Psoas muscle (tissue), 8 donors: ENCODE measurements around the gene ISG20L2. TPM values are rescaled to one million over a fixed set of nuclear protein-coding genes. Genes with fewer than 3 reads are reported as not detected.

Experiments used
- ATAC-seq, 4 donors: fragments of 200-7000 bp; cut with Tn5 transposase; one replicate each; pipeline ENCODE4 v1.9.1; 2020; ENCODE audit warnings: moderate library complexity in 3 of 4, mild to moderate bottlenecking in 2 of 4
- DNase-seq, 2 donors: peaks; one replicate each; pipeline ENCODE4 v3.0.0-alpha.2; 2020
- H3K27ac ChIP-seq: fragments of 200-600 bp; one replicate; pipeline ENCODE4 v1.8.0; 2022
- H3K27me3 ChIP-seq, 3 donors: fragments of 200-600 bp in 1 of 3; one replicate each; pipeline versions ENCODE4 v1.6.1 to v1.8.0; 2013 to 2022; ENCODE audit warnings: low read length in 2 of 3, mild to moderate bottlenecking in 2 of 3, moderate library complexity in 1 of 3; ENCODE audit not compliant: insufficient read depth in 3 of 3
- H3K36me3 ChIP-seq, 2 donors: fragments of 200-600 bp in 1 of 2; one replicate each; pipeline versions ENCODE4 v1.6.1 to v1.8.0; 2013 to 2022; ENCODE audit warnings: low read depth in 1 of 2, mild to moderate bottlenecking in 1 of 2, moderate library complexity in 1 of 2; ENCODE audit not compliant: insufficient read depth in 1 of 2
- H3K4me1 ChIP-seq: fragments of 200-600 bp; one replicate; pipeline ENCODE4 v1.8.0; 2022
- H3K4me3 ChIP-seq: fragments of 200-600 bp; one replicate; pipeline ENCODE4 v1.8.0; 2022; ENCODE audit warnings: mild to moderate bottlenecking
- H3K9me3 ChIP-seq: fragments of 200-600 bp; one replicate; pipeline ENCODE4 v1.8.0; 2022
- whole genome bisulfite sequencing, 3 donors: extraction: QIAGEN DNeasy Blood & Tissue Kit; methylation state at CpG; one replicate each; pipeline versions ENCODE4 v1.1.6 to v1.1.7; 2013; 5-methylcytosine and 5-hydroxymethylcytosine counted together
- intact Hi-C, 2 donors: fragments of 100-400 bp; cut with DNase I; formaldehyde crosslinking; loops; one replicate each; pipeline versions ENCODE4 v1.11.0 to v1.14.2; 2022
- polyA plus RNA-seq, 3 donors: library from polyadenylated mRNA; stranded (reverse); fragments of 200-250 nt; gene quantifications; one replicate each; pipeline ENCODE4 v1.2.3, GENCODE V29; 2013
- total RNA-seq, 4 donors: library from RNA; stranded (reverse); fragmentation: NEBNext Ultra II Directional in 2 of 4; extraction: Animal tissue kit (Norgen Biotek cat#: 25700) in 2 of 4; gene quantifications; one replicate each; pipeline versions ENCODE4 v1.2.1 to v1.2.4, GENCODE V29; 2021 to 2023
- TF ChIP-seq, protein P1 (sequence below): fragments of 200-600 bp; IDR thresholded peaks from one replicate; pipeline ENCODE4 v1.8.0; 2022; ENCODE audit warnings: antibody characterized with exemption
- donor health status: healthy with polysubstance abuse.
- donor health status: DM: no; HTN: no; CAD: no; lungs with moderate emphysema.
- donor health status: Bipolar disorder and iron deficiency.
- donor health status: healthy.
- donor health status: DM: yes; HTN: yes; CAD: no.
- donor health status: DM: no; HTN: no; CAD: no.
- donor health status: DM: no; HTN: no; CAD: no.
- donor health status: DM: yes; HTN: yes; CAD: no.

Gene ISG20L2
- total and polyA plus RNA-seq, 7 donors: 7.4 to 20.4 (median 18.2) TPM

DNA sequence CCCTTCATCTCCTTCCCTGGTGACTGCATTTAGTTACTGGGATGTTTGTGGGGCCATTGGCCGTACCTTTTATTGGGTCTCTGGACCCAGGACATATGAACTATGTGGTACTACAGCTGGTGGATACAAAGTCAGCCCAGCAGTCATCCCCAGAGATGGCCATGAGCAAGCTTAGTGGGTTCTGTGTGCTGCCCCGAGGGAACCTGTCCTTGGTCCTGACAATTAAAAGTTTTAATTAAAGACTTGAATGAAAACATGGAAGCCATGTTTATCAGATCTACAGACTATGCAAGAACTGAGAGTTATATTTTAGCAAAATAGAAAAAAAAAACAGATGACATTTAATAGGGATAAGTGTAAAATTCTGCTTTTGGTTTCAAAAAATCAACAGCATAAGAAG lies 48.5 kb downstream of the ISG20L2 start:
- H3K9me3 ChIP-seq: no peaks in the 10 kb centered on the region
- intact Hi-C loops: no loop called here
- peaks cover 0 to 9% (median 2%) of the 10 kb centered on the region in 3 donors for H3K27me3 ChIP-seq
- H3K4me1 ChIP-seq: peaks cover 16% of the 10 kb centered on the region
- ATAC-seq (no peak), DNase-seq (no peak)
- WGBS, 3 donors: 60 to 72% (median 61%) methylated on average over 2 of the region's 2 CpGs
- H3K36me3 ChIP-seq: no peaks in the 10 kb centered on the region
- no peak overlapping the region for H3K27ac ChIP-seq
- TF ChIP-seq, protein P1, sequence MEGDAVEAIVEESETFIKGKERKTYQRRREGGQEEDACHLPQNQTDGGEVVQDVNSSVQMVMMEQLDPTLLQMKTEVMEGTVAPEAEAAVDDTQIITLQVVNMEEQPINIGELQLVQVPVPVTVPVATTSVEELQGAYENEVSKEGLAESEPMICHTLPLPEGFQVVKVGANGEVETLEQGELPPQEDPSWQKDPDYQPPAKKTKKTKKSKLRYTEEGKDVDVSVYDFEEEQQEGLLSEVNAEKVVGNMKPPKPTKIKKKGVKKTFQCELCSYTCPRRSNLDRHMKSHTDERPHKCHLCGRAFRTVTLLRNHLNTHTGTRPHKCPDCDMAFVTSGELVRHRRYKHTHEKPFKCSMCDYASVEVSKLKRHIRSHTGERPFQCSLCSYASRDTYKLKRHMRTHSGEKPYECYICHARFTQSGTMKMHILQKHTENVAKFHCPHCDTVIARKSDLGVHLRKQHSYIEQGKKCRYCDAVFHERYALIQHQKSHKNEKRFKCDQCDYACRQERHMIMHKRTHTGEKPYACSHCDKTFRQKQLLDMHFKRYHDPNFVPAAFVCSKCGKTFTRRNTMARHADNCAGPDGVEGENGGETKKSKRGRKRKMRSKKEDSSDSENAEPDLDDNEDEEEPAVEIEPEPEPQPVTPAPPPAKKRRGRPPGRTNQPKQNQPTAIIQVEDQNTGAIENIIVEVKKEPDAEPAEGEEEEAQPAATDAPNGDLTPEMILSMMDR: no peak
- no peak overlapping the region for H3K4me3 ChIP-seq

DNA sequence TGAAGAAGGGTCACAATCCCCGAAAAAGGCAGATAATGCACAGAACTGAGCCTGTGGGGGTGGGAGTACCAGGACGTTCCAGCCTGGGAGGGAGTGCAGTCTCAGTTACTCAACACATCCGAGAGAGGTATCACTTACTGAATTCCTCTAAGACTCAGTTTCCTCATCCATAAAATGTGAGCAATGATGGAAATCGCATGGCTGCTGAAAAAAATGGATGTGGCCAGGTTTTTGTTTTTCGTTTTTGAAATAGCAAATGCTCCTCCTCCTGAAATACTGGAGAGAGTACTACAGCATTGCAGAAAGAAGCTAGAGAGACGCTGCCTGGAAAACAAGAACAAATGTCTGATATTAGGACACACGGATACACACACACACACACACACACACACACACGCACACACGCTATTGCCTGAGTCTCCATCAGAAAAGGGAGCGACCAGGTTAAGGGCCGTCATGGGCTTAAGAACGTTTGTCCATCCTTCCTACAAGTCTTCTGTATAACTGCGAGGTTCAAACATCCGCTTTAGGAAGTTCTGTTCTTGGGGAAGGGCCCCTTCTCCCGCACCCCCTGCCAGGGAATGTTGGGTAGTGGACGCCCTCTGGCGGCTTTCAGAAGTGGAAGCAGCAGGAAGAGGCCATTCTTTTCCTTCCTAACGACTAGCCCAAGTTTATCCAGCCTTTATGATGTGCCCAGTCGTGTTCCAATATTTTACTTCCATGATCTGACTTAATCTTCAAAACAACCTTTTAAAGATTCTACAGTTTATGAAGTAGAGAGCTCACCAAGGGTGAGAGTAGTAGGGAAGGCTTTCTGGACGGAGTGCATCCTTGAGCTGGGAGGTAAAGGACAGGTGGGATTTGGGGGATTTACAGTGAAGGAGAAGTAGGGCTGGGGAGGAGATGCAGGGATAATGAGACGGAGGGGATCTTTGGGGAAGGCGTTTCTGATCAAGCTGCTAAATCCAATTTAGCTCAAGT lies 50.7 kb downstream of the ISG20L2 start:
- 2 to 4% (median 3%) methylated on average over 22 of the region's 22 CpGs for WGBS, 3 donors
- intact Hi-C loops: loop anchor here (1.0 to 2.0 kb wide), 2 partner anchors 18 to 51 kb away; no protein-coding TSS in a partner anchor

DNA sequence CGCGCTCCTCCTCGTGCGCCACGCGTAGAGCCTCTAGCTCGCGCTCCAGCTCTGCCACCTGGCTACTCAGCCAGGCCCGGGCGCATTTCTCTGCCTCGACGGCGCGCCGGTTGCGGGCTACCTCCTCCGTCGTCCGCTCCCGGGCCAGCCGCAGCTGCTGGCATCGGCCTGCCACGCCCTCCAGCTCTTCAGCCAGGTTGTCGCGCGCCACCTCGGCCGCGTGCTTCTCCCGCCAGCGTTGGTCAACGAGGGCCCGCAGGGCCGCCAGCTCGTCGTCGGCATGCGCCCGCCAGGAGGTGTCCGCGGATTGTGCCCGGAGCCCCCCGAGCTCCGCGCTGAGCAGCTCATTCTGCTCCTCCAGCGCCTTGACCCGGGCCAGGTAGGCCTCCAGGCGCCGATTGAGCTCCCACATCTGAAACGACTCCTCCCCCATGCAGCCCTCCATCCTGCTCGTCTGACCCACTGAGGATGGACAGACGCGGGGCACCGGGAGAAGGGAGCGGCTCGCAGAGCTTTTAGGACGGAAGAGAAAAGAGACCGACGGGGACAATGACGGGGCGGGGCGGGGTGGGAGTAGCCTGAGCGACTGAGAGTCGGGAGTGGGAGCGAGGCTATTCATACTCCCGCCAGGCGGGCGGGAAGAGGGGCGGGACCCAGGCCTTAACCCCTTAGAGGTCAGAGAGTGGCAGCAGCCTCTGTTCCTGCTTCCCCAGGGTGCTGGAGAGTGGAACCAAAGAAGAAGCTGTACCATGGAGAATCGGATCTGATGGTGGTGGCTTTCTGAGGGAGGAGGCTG lies 51.5 kb downstream of the ISG20L2 start, which contains the start of gene NES:
TSS of gene NES (minus strand) at position 588 of the 796 bp plus-strand sequence. CDS start at position 445, 143 bp downstream.
- ATAC-seq (peak; percentile 75 to 87 (median 84)), DNase-seq (peak; percentile 81 to 85)
- H3K4me1 ChIP-seq: peaks cover 37% of the 10 kb centered on the region
- H3K9me3 ChIP-seq: no peaks in the 10 kb centered on the region
- H3K27ac ChIP-seq: peak within 1 kb of the TSS; percentile 80
- peaks cover 0 to 22% of the 10 kb centered on the region in 2 donors for H3K36me3 ChIP-seq
- H3K4me3 ChIP-seq: peak within 1 kb of the TSS; percentile 74
- intact Hi-C loops: loop anchor here in 1 of 2 donors (1.0 kb wide), 1 partner anchor 10 kb away; no protein-coding TSS in a partner anchor
- H3K27me3 ChIP-seq: peaks cover 0 to 9% (median 2%) of the 10 kb centered on the region in 3 donors
- 2 to 3% (median 3%) methylated on average over 53 to 70 of the region's 70 CpGs for WGBS, 3 donors
- TF ChIP-seq, protein P1: no peak

More for the DNA sequence above, 50.7 kb downstream of the ISG20L2 start:
- Histone ChIP-seq H3K4me1 (peaks cover 37% of the 10 kb centered on the region), H3K36me3 (peaks cover 0 to 13% of the 10 kb centered on the region in 2 donors), H3K4me3 (peak overlapping the region; percentile 74), H3K27me3 (peaks cover 0 to 9% (median 2%) of the 10 kb centered on the region in 3 donors), H3K9me3 (no peaks in the 10 kb centered on the region), H3K27ac (peak overlapping the region; percentile 80)
- TF ChIP-seq, protein P1: peak; percentile 90
- ATAC-seq (peak; percentile 71 to 90 (median 76)), DNase-seq (peak; percentile 78 to 87)

DNA sequence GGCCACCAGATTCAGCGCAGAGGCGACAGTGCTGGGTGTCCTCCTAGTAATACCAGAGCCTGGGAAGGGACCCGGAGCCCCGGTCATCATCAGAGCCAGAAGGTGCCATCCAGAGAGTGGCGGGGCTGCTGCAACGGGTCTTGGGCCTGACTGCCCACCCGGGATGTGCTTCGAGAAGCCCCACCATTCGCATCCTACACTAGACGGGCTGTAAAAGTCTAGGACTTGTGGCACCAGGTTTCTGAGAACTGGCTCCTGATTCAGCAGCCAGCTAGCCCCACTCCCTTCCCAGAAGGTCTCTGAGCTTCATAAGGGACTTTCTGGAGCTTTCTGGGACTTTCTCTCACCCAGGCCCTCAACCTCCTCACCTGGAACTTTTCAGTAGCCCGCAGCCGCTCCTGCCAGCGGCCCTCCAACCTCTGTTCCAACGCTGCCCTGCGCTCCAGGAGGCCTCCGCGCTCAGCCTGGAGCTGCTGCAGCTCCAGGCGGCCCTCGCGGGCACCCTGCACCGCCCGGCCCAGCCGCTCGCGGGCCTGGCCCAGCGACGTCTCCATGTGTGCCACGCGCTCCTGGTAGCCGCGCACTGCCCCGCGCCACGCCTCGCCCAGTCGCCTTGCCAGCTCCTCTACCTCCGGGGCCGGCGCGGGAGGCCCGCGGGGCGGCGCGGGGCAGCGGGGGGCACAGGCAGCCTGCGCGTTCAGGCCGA lies 52.3 kb downstream of the ISG20L2 start:
- DNase-seq (no peak), ATAC-seq (peak; percentile 18 to 39 (median 27))
- H3K27ac ChIP-seq: peak overlapping the region; percentile 80
- intact Hi-C loops: loop anchor here in 1 of 2 donors (1.0 kb wide), 1 partner anchor 9 kb away; no protein-coding TSS in a partner anchor
- H3K4me1 ChIP-seq: peaks cover 43% of the 10 kb centered on the region
- H3K9me3 ChIP-seq: no peaks in the 10 kb centered on the region
- TF ChIP-seq, protein P1: no peak
- H3K36me3 ChIP-seq: peaks cover 0 to 29% of the 10 kb centered on the region in 2 donors
- H3K27me3 ChIP-seq: peaks cover 0 to 9% (median 2%) of the 10 kb centered on the region in 3 donors
- H3K4me3 ChIP-seq: peak overlapping the region; percentile 74
- 19 to 23% (median 19%) methylated on average over 37 to 49 of the region's 49 CpGs for whole genome bisulfite sequencing, 3 donors
